Skin of body (tissue), 2 donors: ENCODE measurements around the gene RPL35. TPM values are rescaled to one million over a fixed set of nuclear protein-coding genes. Genes with fewer than 3 reads are reported as not detected.

Experiments
- DNase-seq: peaks from one replicate; lab custom pipeline; 2025; lab: John Stamatoyannopoulos, UW
- total RNA-seq: library from RNA; depleted of rRNA; stranded (reverse); fragments of >200 nt; gene quantifications from one replicate; pipeline ENCODE4 v1.2.3, GENCODE V29; 2014

RPL35 gene
- total RNA-seq, 1 donor from 2014 or later = 1,522 TPM

GRCh38 chr9:124877021-124877782, 15.4 kb upstream of the RPL35 start:
- DNase-seq = no peak

DNA sequence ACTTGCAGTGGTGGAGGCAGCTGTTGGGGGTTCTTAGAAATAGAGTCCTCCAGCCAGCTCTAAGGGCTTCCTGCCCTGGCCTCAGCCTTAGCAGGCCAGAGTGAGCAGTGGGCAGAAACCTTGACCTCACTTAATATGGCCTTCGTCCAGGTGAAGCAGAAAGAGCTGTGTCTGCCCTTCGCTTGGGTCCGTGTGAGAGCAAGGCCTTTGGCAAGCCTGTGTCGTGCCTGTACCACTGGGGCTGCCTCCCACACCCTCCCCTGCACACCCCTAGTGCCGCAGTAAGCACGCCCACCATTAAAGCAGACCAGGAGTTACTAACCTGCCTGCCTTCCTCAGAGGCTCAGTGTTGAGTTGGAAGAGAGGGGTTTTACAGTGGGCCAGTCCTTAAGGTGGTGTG, 13.7 kb upstream of the RPL35 start:
- no peak for DNase-seq

DNA sequence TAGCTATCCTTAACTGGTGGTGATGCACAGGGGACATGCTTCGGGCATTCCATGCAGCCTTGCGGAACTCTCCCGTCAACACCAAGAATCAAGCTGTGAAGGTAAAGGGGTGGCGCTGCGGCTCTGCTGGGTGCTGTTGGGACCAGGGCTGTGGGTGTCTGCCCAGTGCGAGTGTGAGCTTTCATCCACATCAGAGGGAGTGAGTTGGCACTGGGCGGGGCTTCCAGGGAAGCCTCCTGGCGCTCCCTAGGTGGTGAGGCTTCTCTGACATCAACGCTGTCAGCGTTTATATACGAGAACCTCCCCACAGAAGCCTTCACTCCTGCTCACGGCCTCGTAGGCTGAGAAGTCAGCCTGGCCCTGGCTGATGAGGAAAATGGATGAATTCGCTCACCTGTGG, 11.9 kb upstream of the RPL35 start:
- DNase-seq = no peak

DNA sequence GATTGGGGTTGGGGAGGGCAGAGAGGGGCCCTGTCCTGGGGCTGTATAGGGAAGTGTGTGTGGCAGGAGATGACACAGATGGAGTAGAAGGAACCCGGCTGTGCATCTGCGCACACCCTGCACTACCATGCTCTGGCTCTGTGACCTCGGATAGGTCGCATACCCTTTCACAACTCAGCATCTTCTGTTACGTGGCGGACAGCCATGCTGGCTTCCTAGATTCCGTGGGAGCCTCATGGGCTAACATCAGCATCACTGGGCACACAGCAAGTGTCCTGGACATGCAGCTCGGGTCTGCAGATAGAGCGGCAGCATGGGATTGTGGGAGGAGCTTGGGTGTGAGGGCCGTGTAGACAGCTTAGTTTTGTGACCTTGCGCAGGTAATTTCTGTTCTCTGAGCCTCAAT, 9.4 kb upstream of the RPL35 start:
- no peak for DNase-seq

DNA sequence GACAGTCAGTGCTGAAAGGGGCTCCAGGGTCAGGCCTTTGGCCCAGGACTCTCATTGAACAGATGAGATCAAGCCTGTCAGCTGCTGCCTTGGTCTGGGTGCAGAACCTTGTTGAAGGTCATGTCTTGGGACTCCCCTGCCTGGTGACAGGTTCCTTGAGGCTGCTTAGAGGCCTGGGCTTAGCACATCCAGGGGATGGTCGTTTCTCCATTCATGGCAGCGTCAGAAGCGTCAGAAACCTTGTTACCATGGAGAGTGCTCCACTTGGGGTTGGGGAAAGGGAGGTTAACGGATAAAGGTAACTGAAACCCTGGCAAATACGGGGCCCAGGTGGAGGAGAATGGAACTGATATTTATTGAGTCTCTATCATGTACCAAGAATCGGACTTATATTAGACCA, 9.0 kb upstream of the RPL35 start:
- DNase-seq = no peak

DNA sequence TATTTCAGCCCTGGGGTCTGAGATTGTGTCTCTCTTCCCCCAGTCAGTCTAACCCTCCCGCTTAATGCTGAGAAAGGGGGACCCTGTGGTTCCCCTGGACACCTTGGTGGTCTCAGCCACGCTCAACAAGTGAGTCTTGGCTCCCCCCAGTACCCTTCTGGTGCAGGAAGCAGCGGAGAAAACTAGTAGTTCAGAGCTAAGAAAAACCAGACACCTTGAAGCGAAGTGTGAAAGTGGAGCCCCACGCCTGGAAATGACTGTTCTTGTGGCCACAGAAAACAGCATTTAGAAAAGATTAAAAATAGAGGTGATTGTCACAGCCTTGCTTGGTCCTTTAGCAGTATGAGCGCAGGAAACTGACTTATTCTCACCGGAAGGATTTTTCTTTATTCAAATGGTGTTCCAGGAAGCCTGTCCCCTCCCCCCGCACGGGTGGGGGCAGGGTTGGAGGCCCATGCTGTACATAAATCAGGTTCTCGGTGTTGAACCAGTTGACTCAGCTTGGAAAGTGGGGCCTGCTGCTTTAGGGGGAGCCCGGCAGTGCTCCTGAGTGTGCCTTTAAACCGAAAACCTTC, 8.3 kb upstream of the RPL35 start:
- DNase-seq = no peak

- no peak for DNase-seq
These were observed 7.8 kb upstream of the RPL35 start for GRCh38 chr9:124869466-124869985.

- peak; percentile 69 for DNase-seq
These were observed 7.0 kb upstream of the RPL35 start for GRCh38 chr9:124868511-124869465.

DNA sequence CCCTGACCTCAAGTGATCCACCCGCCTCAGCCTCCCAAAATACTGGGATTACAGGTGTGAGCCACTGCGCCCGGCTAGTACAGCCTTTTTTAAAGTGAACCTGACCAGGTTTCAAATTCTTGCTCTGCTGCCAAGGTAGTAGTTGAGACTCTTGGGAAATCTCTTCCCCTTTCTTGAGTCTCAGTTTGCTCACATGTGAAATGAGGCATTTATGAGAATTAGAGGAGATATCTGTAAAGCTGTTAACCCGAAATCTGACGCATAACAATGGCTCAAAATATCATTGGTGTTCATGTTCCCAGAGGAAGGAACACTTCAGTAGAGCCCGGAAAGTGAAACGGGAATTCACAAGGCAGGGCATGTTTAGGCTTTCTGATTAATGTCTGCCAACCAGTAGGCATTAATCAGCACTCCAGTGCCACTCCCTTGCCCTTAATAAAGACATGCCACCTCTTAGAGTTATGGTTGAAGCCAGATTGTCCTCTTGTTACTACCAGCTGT, 1.7 kb upstream of the RPL35 start:
- no peak for DNase-seq

GRCh38 chr9:124860582-124861341, 995 bp downstream of the RPL35 start:
- DNase-seq = no peak

- no peak for DNase-seq
These were observed 1.8 kb downstream of the RPL35 start for GRCh38 chr9:124859803-124860581.

GRCh38 chr9:124858330-124859046, 3.3 kb downstream of the RPL35 start:
- no peak for DNase-seq

- no peak for DNase-seq
These were observed 4.1 kb downstream of the RPL35 start for GRCh38 chr9:124857533-124858162.

DNA sequence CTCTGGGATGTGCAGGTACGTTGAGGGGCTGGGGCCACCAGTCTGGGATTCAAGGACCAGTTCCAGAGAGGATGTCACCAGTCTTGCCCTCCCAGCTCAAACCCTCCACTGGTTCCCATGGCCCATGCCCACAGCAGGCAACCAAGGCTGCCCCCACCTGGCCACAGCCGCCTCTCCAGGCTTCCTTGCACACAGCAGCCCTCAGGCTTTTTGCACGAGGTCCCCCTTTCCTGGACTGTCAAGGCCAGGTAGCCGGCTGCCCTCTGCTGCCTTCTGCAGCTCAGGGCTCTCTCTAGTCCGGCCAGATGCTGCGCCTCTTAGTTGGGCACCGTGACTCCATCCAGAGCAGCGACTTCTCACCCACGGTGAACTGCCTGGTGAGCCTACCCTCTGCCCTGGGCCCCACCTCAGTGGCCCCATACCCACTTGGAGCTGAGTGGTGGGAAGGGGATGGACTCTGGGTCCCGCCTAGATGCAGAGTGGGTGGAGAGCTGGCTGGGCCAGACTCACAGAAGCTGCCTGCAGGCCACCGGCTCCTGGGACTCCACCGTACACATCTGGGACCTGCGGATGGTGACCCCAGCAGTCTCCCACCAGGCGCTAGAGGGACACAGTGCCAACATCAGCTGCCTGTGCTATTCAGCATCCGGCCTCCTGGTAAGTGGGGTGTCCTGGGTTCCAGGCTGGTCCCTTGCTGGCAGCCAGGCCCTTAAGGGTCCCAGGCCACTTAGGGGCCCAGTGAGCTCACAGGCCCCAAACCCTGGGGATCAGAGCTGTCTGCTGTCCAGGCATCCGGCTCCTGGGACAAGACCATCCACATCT, 5.6 kb downstream of the RPL35 start:
- no peak for DNase-seq

DNA sequence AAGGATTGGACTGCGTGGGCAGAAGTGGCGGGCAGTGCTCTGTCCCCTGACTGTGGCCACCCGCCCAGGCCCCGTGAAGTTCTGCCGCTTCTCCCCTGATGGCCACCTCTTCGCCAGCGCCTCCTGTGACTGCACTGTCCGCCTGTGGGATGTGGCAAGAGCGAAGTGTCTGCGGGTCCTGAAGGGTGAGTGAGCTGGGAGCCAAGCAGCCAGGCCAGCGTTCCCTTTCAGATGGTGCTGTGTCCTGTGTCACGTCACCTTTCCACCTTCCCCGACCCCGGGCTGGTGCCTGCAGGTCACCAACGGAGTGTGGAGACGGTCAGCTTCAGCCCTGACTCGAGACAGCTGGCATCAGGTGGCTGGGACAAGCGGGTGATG, 6.2 kb downstream of the RPL35 start:
- no peak for DNase-seq

DNA sequence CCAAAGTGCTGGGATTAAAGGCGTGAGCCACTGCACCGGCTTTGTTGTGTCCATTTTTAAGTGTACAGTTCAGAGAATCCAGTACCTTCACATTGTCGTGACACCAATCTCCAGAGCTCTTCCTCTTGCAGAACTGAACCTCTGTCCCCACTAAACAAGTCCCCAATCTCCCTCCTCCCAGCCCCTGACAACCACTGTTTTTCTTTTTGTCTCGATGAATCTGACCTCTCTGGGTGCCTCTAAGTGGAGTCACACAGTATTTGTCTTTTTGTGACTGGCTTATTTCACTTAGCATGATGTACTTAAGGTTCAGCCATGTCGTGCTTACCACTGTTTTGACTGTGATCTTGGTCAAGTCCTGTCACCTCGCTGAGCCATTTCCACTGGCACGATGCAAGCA, 6.9 kb downstream of the RPL35 start:
- DNase-seq = no peak

GRCh38 chr9:124854161-124854560, 7.6 kb downstream of the RPL35 start:
- no peak for DNase-seq

DNA sequence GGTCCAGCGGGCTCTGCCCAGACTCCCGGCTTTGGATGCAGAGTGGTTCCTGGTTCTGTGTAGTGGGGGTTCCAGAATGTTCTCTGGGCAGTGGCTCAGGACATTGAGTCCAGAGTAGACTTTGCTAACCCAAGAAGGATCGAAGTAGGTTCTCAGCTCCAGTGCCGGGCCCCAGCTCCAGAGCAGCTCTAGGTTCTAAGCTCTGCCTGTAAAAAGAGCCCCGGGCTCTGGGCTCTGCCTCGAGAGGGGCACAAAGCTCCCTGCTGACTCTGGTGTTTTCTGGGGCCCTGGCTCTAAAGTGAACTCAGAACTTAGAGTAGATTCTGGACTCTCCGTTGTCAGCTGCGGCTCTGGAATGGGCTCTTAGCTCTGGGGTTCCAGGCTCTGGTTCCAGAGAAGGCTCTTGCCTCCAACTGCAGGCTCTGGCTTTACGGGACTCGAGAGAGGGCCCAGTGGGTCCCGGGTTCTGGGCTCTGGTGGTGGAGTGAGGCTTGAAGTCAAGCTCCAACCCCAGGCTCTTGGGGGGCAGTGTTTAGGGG, 8.1 kb downstream of the RPL35 start:
- DNase-seq = no peak
